Activated naive CD4-positive, alpha-beta T cell (primary cell): ENCODE data around the gene PAX3.

Experiments used
- DNase-seq, 4 experiments: peaks; one replicate each; lab custom pipeline; 2025; lab: John Stamatoyannopoulos, UW

PAX3 gene

DNA sequence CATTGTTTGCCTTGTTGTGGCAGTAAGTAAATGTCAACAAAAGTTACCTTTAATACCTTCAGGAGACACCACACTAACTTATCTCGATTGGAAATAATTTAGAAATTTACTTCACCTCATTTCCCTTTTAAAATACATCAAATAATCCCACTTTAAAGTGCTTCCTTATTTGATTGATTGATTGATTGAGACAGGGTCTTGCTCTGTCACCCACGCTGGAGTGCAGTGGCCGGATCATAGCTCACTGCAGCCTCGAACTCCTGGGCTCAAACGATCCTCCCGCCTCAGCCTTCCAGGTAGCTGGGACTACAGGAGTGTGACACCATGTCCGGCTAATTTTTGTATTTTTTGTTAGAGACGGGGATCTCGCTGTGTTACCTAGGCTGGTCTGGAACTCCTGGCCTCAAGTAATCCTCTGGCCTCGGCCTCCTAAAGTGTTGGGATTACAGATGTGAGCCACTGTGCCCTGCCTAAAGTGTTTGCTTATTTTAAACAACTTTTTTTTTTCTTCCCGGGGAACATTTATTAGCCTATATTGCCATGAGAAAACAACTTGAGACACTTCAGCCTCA, 12.0 kb upstream of the PAX3 start:
- DNase-seq: no peak

DNA sequence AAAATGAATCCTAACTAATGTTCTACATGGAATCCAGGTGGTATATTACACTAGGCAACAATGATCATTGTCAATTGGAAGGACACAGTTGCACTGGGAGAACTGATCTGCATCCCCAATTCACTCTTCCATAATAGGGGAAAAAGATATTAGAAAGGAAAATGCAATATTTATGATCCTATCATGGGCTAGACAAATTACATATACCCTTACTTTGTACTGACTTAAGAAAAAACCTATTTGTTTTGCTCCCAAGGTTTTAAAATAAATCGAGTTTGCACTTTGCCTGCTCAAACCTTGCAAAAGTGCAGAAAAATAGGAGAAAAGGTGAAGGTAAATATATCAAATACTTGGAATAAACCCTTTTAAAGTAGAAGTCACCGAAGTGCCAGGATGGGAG, 11.0 kb upstream of the PAX3 start:
- no peak for DNase-seq

GRCh38 chr2:222309361-222309760, 10.6 kb upstream of the PAX3 start:
- no peak for DNase-seq

- no peak for DNase-seq
Measured at GRCh38 chr2:222307978-222308730, 9.4 kb upstream of the PAX3 start.

GRCh38 chr2:222307143-222307756, 8.5 kb upstream of the PAX3 start:
- DNase-seq: no peak

GRCh38 chr2:222306393-222307142, 7.8 kb upstream of the PAX3 start:
- DNase-seq: no peak

DNA sequence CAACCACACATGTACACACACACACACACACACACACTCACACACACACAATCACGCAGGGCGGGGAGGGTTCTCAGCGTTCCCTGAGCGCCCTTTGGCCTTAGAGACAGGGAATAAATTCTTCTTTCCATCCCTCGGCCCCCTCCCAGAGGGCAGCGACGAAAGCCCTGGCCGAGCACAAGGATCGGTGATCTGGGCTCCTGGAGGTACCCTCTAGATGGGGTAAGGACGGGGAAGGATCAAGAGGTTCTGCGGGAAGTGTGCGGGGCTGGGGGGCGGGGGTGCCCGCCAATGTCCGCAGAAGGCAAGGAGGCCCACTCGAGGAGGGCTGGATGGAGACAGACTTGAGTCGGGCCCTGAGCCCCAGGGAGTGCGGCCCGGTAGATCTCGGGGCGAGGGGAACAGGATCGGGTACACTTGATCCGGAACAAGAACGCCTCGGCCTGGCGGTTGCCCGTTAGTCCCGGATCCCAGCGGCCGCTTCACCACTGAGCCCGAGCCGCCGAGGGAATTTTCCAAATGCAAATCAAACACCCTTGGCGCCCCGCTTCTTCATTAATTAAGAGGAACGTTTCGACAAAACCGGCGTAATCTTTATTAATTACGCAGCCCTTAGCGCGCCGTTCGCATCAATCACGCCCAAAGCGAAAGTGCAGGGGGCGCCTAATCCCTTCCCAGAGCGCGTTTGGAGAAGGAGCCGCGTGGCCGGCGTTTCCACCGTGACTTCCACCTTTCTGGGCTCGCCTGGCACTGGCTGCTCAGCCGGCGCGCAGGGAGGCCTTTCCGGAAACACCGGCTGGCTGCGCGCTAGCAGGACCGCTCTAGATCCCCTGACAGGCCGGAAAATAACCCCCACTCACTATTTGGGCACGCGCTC, 7.0 kb upstream of the PAX3 start:
- DNase-seq: no peak

- no peak for DNase-seq
Measured at GRCh38 chr2:222304737-222305515, 6.1 kb upstream of the PAX3 start.

- no peak for DNase-seq
Measured at GRCh38 chr2:222303828-222304736, 5.3 kb upstream of the PAX3 start.

DNA sequence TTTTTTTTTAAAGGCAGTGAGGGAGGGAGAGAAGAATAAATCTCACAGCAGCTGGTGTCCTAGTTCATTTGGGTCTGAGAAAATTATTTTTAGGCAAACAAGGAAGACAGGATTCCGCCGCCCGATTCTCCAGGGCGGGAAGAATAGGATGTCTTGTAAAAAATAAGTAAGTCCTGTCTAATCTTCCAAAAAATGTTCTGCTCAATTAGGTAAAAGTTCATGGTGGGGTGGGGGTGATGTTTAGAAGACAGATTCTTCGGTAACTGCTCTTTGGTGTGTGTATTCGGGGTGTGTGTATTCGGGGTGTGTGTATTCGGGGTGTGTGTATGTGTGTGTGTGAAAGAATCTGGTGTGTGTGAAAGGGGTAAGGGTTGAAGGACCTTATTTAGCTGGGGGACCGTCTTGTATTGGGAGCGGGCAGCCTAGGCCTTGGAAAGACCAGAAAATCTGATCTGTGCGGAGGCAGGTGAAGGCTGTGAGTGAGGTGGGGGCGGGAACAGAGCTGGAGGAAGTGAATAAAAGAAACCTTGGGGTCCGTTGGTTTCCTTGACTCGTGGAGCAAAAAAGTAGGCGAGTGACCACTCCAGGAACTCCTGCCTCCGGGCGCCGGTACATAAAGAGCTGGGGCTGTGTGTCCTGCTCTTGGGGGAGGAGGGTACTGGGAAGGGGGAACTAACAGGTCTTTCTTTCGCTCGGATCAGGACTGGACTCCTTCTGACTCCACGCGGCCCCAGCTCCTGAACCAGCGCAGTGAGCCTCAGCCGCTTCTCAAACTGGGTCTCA, 4.4 kb upstream of the PAX3 start:
- no peak for DNase-seq

DNA sequence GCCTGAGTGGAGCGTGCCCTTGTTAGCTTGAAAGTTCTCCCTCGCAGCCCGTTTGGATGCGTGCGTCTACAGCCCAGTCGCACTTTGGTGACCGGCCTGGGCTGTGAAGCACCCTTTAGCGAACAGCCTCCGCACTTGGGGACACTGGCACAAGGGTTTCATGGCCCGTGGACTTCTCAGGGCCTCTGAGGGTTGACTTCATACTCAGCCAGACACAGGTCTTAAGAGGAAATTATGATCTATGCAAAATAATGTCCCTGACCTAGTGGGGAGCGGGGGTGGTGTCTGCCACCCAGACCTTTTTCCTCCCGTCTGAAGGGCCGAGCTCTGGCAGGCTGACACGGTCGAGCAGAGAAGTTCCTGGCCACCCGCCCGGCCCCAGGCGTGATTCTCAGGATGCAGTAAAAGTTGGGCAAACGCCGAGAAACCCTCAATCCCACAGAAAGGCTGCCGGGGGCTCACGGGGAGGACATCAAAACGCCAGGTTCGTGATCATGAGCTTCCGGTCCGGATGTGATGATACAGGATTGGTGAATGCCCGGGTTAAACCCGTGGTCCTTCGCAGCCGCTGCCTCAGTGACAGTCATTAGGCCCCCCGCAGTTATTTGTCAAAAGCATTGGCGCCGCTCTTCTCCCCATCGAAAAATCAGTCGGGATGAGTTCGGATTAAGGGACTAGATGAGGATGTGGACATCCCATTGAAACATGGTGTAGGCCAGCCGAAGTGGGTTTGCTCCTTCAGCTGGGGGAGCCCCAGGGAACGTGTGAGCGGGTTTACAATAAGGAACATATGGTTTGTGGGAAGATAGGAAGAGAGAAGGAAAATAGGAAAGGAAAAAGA, 3.6 kb upstream of the PAX3 start:
- DNase-seq: no peak

DNA sequence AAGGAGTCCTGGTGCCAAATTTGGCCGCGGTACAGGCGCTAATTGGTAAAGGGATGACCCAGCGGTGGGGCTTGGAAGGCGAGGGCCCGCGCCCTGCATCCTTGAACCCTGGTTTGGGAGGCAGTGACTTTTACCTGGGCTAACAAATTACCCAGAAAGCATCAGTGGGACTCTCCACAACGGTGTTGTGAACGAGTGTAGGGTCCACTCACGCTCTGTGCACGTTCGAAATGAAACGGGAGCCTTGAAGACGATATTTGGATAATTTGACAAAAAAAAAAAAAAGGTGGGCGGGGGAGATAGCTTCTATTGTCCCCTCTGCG, 3.0 kb upstream of the PAX3 start:
- no peak for DNase-seq

DNA sequence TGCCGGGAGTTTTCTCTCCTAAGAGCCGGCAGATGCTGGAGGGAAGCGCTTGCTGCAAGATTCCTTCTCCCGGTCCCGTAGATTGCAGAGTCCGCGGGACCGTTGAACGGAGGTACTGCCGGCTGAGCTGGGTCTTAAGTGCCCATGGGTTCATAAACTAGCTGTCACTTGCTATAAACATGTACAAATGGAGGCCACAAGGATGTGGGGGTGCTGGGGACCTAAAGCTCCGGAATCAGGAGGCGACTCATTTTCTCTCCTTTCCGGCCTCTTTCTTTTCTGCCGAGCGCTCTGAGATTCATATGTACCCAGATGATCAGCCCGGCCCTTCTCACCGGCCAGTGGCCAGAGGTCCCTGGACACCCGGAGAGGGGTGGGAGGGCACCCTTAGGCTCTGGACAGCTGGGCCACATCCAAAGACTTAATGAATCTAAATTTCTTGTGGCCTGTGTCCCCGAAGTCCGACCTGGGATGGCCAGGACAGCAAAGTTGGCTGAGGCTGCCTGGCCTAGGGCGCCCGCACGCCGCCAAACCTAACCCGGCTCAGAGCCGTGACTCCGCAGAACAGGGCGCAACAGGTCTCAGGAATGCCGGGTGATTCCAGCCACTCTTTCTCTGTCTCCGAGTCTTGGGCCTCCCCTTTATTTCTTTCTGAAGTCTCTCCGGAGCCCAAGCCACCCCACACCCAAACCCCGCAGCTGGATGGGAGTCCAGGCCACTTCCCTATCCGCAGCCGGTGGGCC, 2.4 kb upstream of the PAX3 start:
- DNase-seq: no peak

GRCh38 chr2:222300726-222301052, 1.9 kb upstream of the PAX3 start:
- no peak for DNase-seq

GRCh38 chr2:222299906-222300725, 1.3 kb upstream of the PAX3 start:
- DNase-seq: no peak

- no peak for DNase-seq
Measured at GRCh38 chr2:222298001-222298310, 842 bp downstream of the PAX3 start.

DNA sequence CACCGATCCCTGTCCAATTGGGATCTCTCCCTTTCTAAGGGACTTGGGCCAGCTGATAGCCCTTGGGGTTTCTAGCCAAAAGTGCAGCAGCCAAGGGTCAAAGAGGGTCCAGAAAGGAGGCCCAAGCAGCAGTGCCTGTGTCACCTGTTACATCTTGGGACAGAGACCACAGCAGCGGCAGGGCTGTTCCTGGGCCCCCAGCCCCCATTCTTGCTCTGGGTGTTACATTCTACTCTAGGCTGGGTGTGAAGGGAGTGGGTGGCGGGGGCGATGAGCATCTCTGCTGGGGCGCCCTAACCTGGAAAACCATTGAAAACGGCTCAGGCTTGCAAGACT, 1.2 kb downstream of the PAX3 start:
- no peak for DNase-seq
